ENCODE results near the gene NUP54.

NUP54 gene

DNA sequence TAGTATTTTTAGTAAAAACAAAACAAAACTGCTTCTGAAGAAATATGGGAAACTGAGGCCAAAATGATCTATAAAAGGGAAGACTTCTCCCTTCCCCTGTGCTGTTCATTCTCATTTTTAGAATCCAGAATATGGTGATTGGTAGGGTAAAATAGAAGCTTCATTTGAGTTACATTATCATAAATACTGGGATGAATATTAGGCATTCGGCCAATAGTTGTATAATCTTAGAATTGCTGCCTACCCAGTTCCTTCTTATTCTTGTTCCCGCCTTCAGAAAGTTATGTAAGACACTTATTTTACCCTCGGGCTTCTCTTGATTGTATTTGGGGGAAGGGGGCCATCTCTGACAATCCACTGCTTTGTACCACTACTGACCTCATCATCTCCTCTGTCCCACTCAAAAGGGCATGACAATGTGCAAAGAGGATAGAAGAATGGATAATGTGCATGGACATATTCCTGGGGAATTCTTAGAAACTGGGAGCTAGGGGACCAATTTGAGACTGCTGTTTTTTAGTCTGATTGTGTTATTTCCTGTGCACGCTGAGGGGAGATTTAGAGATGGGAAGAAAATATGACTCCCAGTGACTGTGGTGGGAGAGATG lies 73.1 kb downstream of the NUP54 start:
- FAIRE-seq = no peak
- no peak for DNase-seq (ENCODE audit: insufficient read length, low spot score)

- no peak for DNase-seq (ENCODE audit: insufficient read length, low spot score)
- FAIRE-seq = no peak
These were observed 73.7 kb downstream of the NUP54 start, which contains the start of gene ART3 for GRCh38 chr4:76074468-76074867. TSS of gene ART3 (plus strand) at chr4:76074709. CDS start at chr4:76075890, 1,181 bp downstream.

DNA sequence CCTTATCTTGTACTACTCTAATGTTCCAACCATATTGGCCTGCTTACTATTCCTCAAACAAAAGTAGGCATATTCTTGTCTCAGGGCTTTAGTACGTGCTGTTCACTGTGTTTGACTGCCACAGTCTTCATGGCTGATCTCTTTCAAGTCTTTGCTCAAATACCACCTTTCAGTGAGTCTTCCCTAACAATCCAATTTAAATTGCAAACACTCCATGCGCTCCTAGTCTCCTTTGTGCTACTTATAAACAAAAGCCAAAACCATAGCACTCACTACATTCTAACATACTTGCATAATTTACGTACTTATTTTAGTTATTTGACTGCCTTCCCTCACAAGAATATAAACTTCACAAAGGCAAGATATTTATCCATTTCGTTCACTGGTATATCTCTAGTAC lies 75.4 kb downstream of the NUP54 start:
- no peak for FAIRE-seq
- DNase-seq (ENCODE audit: insufficient read length, low spot score) = no peak

- DNase-seq (ENCODE audit: insufficient read length, low spot score) = peak; percentile 44
- FAIRE-seq = no peak
These were observed 80.4 kb downstream of the NUP54 start for GRCh38 chr4:76067652-76068286.

- FAIRE-seq = no peak
- DNase-seq (ENCODE audit: insufficient read length, low spot score) = no peak
These were observed 81.7 kb downstream of the NUP54 start for GRCh38 chr4:76066546-76066945.

Measured in HTR-8/SVneo (cell line).